ENCODE data around the gene GNAL. TPM values are rescaled to one million over a fixed set of nuclear protein-coding genes. Genes with fewer than 3 reads are reported as not detected.

The GNAL gene
- total RNA-seq, 1 donor from 2014 or later = 0.21 TPM

DNA sequence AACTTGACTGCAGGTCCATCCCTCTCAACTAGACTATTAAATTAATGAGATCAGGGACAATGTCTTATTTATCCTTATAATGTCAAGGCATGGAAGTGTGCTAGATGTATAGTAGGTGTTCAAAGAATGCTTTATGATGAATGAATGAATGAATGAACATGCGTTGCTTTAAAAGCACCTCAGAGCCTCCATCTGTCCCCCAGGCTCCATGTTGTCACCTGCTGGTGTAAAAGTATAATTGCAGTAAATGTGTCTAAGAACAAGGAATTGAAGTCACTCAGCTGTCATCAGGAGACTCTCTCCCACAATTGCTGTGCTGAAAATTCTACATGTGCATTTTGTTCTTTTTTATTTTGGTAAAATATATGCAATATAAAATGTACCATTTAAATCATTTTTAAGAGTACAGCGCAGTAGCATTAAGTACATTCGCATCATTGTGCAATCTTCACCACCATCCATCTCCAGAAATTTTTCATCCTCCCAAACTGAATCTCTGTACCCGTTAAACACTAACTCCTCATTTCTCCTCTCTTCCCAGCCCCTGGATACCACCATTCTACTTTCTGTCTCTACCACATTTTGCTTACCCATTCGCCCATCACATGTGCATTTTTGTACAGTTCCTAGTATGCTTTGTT is 52.6 kb downstream of the GNAL start:
- H3K36me3 Mint-ChIP-seq (ENCODE audit: low read depth) = no peaks in the 10 kb centered on the region
- H3K4me3 Mint-ChIP-seq = no peak overlapping the region
- DNase-seq (ENCODE audit: low spot score) = no peak
- H3K27ac Mint-ChIP-seq = no peak overlapping the region
- H3K9me3 Mint-ChIP-seq = no peaks in the 10 kb centered on the region
- no peaks in the 10 kb centered on the region for H3K4me1 Mint-ChIP-seq (ENCODE audit: low read depth)
- intact Hi-C loops (cut with micrococcal nuclease) = no loop called here
- H3K27me3 Mint-ChIP-seq (ENCODE audit: insufficient read depth) = peaks cover 23% of the 10 kb centered on the region

DNA sequence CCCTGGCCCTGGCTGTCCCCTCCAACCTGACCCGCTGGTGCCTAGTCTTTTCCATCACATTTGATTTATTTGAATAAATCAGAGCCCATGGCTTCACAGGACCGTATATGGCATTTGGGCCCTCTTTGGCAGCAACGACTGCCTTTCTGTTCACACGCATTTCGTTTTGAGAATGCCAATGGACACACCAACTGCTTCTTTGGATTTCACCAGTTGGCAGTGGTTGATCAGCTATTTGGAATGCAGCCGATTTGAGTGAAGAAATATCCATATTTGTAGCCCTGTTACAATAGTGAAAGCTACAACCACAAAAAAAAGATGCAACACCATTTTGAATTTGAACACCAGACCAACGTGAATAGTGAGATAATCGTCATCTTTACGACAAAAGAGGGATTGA is 56.5 kb downstream of the GNAL start:
- intact Hi-C loops (cut with micrococcal nuclease) = no loop called here
- Mint-ChIP-seq H3K36me3 (ENCODE audit: low read depth) (no peaks in the 10 kb centered on the region), H3K4me3 (no peak overlapping the region), H3K27ac (no peak overlapping the region), H3K27me3 (ENCODE audit: insufficient read depth) (peaks cover 40% of the 10 kb centered on the region), H3K4me1 (ENCODE audit: low read depth) (no peaks in the 10 kb centered on the region), H3K9me3 (no peaks in the 10 kb centered on the region)
- DNase-seq (ENCODE audit: low spot score) = no peak

DNA sequence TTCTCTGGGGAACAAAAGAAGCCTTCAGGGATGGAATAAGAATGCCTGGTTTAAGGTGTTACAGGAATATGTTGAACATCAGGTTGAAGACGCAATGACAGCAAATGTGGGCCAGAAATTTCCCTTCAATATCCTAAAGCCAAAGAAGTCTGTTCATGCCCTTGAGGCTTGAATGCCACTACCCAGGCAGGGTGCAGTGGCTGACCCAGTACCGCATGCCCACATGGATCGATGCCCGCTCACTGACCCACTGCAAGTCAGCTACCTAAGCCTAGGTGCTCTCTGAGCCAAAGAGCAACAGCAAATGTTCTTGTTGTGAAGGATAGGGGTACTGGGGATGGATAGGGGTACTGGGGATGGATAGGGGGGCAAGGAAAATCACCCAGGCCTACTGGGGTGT is 58.2 kb downstream of the GNAL start:
- intact Hi-C loops (cut with micrococcal nuclease) = no loop called here
- H3K27ac Mint-ChIP-seq = no peak overlapping the region
- H3K4me1 Mint-ChIP-seq (ENCODE audit: low read depth) = peaks cover 3% of the 10 kb centered on the region
- no peaks in the 10 kb centered on the region for H3K36me3 Mint-ChIP-seq (ENCODE audit: low read depth)
- no peaks in the 10 kb centered on the region for H3K9me3 Mint-ChIP-seq
- no peak for DNase-seq (ENCODE audit: low spot score)
- no peak overlapping the region for H3K4me3 Mint-ChIP-seq
- H3K27me3 Mint-ChIP-seq (ENCODE audit: insufficient read depth) = peaks cover 49% of the 10 kb centered on the region

DNA sequence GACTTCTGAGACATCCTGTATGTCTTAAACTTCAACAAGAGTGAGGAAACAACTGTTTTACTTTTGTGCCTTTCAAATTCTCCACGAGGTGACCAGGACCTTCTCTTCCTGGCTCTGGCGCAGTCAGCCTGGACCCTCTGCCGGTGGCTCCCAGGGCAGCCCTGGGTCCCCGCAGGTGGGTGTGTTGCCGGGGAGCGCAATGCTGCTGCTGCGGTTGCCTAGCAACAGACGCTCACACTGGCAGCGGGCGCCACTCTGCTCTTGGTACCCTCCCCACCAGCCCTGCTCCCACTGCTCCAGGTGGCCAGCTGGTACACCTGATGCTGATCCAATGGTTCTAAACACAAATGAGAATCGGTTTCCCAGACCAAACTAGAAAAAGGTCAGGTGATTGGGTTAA is 58.7 kb downstream of the GNAL start:
- intact Hi-C loops (cut with micrococcal nuclease) = no loop called here
- no peaks in the 10 kb centered on the region for H3K36me3 Mint-ChIP-seq (ENCODE audit: low read depth)
- no peak overlapping the region for H3K27ac Mint-ChIP-seq
- H3K4me1 Mint-ChIP-seq (ENCODE audit: low read depth) = peaks cover 5% of the 10 kb centered on the region
- peaks cover 48% of the 10 kb centered on the region for H3K27me3 Mint-ChIP-seq (ENCODE audit: insufficient read depth)
- no peaks in the 10 kb centered on the region for H3K9me3 Mint-ChIP-seq
- no peak for DNase-seq (ENCODE audit: low spot score)
- H3K4me3 Mint-ChIP-seq = no peak overlapping the region

DNA sequence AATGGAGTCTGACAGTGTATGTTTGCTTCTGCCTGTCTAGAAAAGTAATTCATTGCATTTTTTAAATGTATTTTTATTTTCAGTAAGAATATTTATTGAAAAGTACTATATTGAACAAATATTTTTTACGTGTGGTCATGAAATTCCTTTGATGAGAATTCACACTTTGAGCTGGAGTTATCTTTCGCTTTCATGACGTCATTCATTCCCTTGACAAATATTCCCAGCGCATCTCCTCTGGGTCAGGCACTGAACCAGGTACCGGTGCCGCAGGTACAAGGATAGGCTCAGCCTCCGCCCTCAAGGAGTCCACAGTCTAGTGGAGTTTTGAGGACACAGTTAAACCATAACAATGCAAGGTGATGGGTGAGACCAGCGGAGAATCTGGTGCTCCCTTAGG is 60.2 kb downstream of the GNAL start:
- Mint-ChIP-seq H3K27ac (no peak overlapping the region), H3K9me3 (no peaks in the 10 kb centered on the region), H3K4me3 (no peak overlapping the region), H3K36me3 (ENCODE audit: low read depth) (no peaks in the 10 kb centered on the region), H3K4me1 (ENCODE audit: low read depth) (peaks cover 5% of the 10 kb centered on the region), H3K27me3 (ENCODE audit: insufficient read depth) (peaks cover 60% of the 10 kb centered on the region)
- DNase-seq (ENCODE audit: low spot score) = no peak
- intact Hi-C loops (cut with micrococcal nuclease) = no loop called here

GRCh38 chr18:11750171-11750570 is 61.1 kb downstream of the GNAL start:
- intact Hi-C loops (cut with micrococcal nuclease) = no loop called here
- Mint-ChIP-seq H3K4me3 (no peak overlapping the region), H3K4me1 (ENCODE audit: low read depth) (peaks cover 5% of the 10 kb centered on the region), H3K9me3 (no peaks in the 10 kb centered on the region), H3K36me3 (ENCODE audit: low read depth) (no peaks in the 10 kb centered on the region), H3K27ac (no peak overlapping the region), H3K27me3 (ENCODE audit: insufficient read depth) (peaks cover 60% of the 10 kb centered on the region)
- no peak for DNase-seq (ENCODE audit: low spot score)

GRCh38 chr18:11750581-11751310 is 61.7 kb downstream of the GNAL start:
- Mint-ChIP-seq H3K36me3 (ENCODE audit: low read depth) (no peaks in the 10 kb centered on the region), H3K27ac (no peak overlapping the region), H3K27me3 (ENCODE audit: insufficient read depth) (peaks cover 63% of the 10 kb centered on the region), H3K4me1 (ENCODE audit: low read depth) (peaks cover 5% of the 10 kb centered on the region), H3K9me3 (no peaks in the 10 kb centered on the region), H3K4me3 (peak overlapping the region; percentile 55)
- no peak for DNase-seq (ENCODE audit: low spot score)
- intact Hi-C loops (cut with micrococcal nuclease) = no loop called here

- no peak overlapping the region for H3K27ac Mint-ChIP-seq
- H3K4me1 Mint-ChIP-seq (ENCODE audit: low read depth) = peaks cover 5% of the 10 kb centered on the region
- no peak for DNase-seq (ENCODE audit: low spot score)
- H3K36me3 Mint-ChIP-seq (ENCODE audit: low read depth) = no peaks in the 10 kb centered on the region
- H3K4me3 Mint-ChIP-seq = peak overlapping the region; percentile 57
- intact Hi-C loops (cut with micrococcal nuclease) = no loop called here
- H3K9me3 Mint-ChIP-seq = no peaks in the 10 kb centered on the region
- peaks cover 60% of the 10 kb centered on the region for H3K27me3 Mint-ChIP-seq (ENCODE audit: insufficient read depth)
These were observed 62.5 kb downstream of the GNAL start for GRCh38 chr18:11751341-11752115.

GRCh38 chr18:11752116-11752911 is 63.2 kb downstream of the GNAL start:
- Mint-ChIP-seq H3K9me3 (no peaks in the 10 kb centered on the region), H3K4me3 (peak overlapping the region; percentile 57), H3K36me3 (ENCODE audit: low read depth) (no peaks in the 10 kb centered on the region), H3K4me1 (ENCODE audit: low read depth) (peaks cover 5% of the 10 kb centered on the region), H3K27ac (peak overlapping the region; percentile 4), H3K27me3 (ENCODE audit: insufficient read depth) (peaks cover 54% of the 10 kb centered on the region)
- intact Hi-C loops (cut with micrococcal nuclease) = no loop called here
- peak; percentile 13 for DNase-seq (ENCODE audit: low spot score)

DNA sequence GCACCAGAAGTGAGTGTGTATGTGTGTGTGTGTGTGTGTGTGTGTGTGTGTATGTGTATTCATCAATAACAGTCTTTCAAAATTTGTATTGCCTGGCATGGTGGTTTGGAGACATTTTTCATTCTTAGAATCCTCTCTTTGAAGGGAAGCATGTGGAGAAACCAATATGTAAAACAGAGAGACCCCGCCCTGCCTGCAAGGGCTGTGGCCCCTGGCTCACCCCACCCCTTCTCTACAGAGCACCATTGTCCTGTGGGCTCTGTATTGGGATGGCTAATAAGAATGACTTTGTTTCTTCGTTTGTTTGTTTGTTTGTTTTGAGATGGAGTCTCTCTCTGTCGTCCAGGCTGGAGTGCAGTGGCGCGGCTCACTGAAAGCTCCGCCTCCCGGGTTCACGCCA is 65.9 kb downstream of the GNAL start:
- H3K36me3 Mint-ChIP-seq (ENCODE audit: low read depth) = no peaks in the 10 kb centered on the region
- DNase-seq (ENCODE audit: low spot score) = no peak
- no peaks in the 10 kb centered on the region for H3K9me3 Mint-ChIP-seq
- no peak overlapping the region for H3K27ac Mint-ChIP-seq
- H3K4me1 Mint-ChIP-seq (ENCODE audit: low read depth) = peaks cover 5% of the 10 kb centered on the region
- H3K4me3 Mint-ChIP-seq = no peak overlapping the region
- peaks cover 48% of the 10 kb centered on the region for H3K27me3 Mint-ChIP-seq (ENCODE audit: insufficient read depth)
- intact Hi-C loops (cut with micrococcal nuclease) = no loop called here

DNA sequence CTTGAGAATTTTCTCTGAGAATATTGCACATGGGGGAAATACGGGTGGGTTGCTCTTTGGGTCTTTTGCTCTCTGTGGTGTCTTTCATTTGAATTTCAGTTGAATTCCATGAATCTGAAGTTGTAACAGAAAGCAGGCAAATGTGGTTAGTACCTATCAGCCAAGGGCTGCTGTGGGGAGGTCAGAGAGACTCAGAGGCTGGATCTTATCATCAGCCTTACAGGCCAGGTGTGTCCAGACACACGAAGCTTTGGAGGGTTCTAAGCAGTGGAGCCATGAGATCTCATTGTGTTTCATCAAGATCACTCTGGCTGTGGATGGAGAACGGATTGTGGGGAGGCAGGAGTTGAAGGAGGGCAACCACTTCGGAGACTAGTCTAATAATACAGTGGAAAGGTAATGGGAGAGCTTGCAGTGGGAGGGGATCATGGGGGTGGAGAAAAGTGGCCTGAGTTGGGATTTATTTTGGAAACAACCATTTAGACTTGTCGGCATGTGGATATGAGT is 68.1 kb downstream of the GNAL start:
- H3K27me3 Mint-ChIP-seq (ENCODE audit: insufficient read depth) = peaks cover 33% of the 10 kb centered on the region
- no peak overlapping the region for H3K4me3 Mint-ChIP-seq
- intact Hi-C loops (cut with micrococcal nuclease) = no loop called here
- H3K9me3 Mint-ChIP-seq = no peaks in the 10 kb centered on the region
- H3K36me3 Mint-ChIP-seq (ENCODE audit: low read depth) = no peaks in the 10 kb centered on the region
- H3K4me1 Mint-ChIP-seq (ENCODE audit: low read depth) = peaks cover 3% of the 10 kb centered on the region
- H3K27ac Mint-ChIP-seq = no peak overlapping the region
- no peak for DNase-seq (ENCODE audit: low spot score)

- Mint-ChIP-seq H3K27ac (no peak overlapping the region), H3K4me3 (no peak overlapping the region), H3K9me3 (no peaks in the 10 kb centered on the region), H3K4me1 (ENCODE audit: low read depth) (no peaks in the 10 kb centered on the region), H3K36me3 (ENCODE audit: low read depth) (no peaks in the 10 kb centered on the region), H3K27me3 (ENCODE audit: insufficient read depth) (peaks cover 18% of the 10 kb centered on the region)
- no peak for DNase-seq (ENCODE audit: low spot score)
- intact Hi-C loops (cut with micrococcal nuclease) = no loop called here
These were observed 70.4 kb downstream of the GNAL start for GRCh38 chr18:11759456-11759855.

Data from activated T-helper 1 cell treated with anti-CD3 and anti-CD28 coated beads, Interleukin-12 subunit alpha, Interleukin-12 subunit beta, Interleukin-2, Interleukin-4 antibody, amounts not matched to agents 30 ng/mL and 10 ng/mL and 1 ng/mL, durations not matched to agents 14 hours and 24 hours and 36 hours (primary cell).